HG02642 (cell line): ENCODE data around the gene PIEZO2.

Experiments
- ATAC-seq: cut with Tn5 transposase; IDR thresholded peaks from one replicate; pipeline ENCODE4 v1.9.1; 2021; ENCODE audit warnings: mild to moderate bottlenecking; ENCODE audit not compliant: unreplicated experiment, poor library complexity

Gene PIEZO2

DNA sequence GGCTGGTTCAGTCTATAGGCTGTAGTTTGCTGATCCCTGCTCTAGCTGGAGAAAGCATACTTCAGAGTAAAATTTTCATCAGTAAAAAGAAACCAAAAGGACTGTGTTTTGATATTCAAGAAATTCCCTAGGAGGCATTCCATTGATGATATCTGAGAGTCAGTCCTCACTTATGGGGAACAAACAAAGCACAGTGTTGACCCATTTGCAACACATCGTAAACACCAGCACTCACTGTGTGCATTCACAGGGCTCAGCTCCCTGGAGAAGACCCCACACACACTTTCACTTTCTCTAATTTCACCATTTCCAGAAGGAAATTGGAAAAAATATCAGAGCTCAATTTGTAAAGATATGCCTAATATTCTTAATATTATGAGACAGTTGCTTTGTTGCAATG, 147.1 kb downstream of the PIEZO2 start:
- ATAC-seq, result no peak

DNA sequence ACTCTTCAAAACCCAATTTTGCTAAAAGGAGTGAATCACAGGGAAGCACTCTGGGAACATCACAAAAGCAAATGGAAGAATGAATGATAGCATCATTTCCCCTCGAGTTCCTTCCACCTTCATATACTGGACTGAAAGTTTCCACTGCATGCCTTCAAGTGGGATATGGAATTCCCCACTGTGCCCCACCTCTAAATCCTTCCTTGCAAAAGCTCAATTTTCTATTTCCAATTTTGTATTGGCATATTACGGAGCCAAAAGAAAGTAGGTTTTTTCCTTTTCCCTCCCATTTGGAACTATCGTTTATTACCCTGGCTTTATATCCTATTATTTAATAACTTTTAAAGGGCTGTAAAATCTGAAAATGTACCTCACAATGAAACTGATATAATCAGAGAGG, 149.3 kb downstream of the PIEZO2 start:
- no peak for ATAC-seq

DNA sequence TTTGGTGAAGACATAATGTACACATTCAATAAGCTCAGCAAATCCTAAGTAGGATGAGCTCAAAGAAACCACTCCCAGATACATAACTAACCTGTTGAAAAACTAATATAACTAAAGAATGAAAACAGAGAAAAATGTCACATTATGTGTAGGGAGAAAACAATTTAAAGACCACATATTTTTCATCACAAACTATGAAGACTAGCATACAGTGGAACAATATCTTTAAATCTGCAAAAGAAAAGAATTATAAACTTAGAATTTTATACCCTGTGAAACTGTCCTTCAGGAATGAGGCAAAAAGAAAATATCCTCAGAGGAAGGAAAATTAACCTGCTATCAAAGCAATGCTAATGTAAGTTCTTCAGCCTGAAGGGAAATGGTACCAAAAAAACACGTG, 151.5 kb downstream of the PIEZO2 start:
- ATAC-seq, result no peak

DNA sequence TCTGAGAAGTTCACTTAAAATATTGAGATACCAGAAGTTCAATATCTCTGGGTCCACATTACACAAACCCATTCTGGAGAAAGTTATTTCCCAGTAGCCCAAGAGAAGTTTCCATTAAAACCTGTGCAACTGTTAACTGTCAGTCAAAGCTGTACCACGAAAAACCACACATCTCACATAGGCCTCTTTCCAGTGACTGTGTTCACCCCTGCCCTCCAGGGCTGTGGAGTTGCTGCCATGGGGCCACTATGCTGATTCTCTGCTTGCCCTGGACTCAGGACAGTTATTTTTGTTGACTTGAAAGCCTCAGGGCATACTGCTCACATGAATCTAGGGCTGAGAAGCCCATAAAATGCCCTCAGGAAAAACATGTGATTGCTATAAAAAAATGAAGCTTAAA, 153.8 kb downstream of the PIEZO2 start:
- ATAC-seq, result no peak

DNA sequence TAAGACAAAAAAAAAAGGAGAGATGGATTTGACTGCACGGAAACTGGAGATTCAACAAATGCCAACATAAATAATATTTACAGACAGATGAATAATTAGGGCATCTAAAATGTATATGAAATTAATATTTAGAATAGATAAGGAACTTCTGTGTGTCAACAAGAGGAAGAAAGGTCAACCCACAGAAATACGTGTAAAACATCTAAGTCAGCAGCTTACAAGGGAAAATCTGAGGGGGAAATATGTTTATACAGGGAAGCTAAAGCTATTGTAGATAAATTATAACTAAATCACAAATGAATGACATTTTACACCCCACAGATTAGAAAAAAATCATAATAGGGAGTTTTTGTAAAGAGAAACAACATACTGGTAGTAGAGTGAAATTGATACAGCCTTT, 159.9 kb downstream of the PIEZO2 start:
- no peak for ATAC-seq

DNA sequence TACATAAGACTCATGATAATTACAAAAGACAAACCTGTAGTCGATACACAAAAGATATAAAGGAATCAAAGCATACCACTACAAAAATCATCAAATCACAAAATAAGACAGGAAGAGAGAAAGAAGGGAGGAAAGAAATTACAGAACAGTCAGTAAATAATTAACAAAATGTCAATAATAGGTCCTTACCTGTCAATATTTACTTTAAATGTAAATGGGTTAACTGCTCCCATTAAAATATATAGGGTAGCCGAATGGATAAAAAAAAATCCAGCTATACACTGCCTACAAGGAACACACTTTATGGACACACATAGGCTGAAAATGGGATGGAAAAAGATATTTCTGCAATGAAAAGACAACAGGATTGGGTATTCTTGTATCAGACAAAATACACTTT, 163.7 kb downstream of the PIEZO2 start:
- no peak for ATAC-seq

DNA sequence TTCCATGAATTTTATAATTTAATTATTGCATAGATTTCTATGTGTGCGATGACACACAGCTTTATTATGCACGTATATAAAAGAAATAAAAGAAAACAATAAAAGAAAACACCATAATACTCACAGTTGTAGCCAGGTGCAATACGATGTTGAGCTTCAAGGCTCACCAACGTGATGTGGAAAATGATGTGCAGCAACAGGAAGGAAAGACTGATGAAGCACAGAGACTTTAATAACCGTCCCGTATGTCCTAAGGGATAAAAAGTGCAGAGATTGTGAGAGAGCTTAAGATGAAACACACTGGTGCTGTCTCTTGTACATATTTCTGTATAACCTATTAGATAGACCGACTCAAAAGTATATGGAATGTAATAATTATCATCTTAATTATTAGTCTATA, 170.0 kb downstream of the PIEZO2 start:
- ATAC-seq, result no peak

DNA sequence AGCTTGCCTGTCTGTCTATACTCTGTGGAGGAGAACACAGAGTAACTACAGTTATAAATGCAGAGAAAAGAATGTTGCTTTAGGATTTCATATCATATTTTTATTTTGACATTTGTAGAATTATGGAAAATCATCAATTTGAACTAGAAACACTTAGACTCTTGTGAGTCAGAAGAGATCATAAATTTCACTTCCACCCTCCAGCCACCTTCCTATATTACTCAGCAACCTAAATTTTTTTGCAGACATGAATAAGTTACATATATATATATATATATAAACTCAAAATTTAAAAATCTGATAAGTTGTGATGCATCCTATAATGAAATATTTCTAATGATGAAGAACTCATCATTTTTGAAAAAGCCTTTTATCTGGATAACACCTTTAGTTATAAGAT, 172.3 kb downstream of the PIEZO2 start:
- ATAC-seq, result no peak

DNA sequence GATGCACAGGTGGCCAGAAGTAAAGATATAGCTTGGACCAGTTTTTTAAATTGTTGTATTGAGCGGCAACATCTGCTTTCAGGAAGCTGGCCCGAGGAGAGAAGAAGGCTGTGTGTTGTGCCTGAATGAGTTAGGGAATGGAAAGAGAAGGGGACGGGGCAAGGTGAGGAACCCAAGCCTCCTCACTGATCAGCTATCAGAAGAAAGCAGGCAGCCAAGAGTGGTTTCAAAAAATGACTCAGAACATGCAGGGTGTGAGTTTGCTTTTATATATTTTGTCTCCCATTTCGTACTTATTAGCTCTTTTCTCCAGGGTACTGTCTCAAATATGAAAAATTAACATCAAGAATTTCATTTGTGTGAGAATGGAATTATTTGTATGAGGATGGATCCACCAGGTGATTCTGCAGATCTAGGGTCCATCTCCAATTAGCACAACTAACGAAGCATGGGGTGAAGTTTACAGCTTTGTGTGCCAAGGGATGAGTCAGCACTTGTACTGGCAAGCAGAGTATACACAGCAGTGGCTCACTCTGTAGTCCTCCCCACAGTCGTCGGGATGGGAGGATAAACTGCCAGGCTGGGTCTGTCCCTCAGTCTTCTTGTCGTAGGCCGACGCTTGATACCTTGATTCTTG, 175.7 kb downstream of the PIEZO2 start:
- ATAC-seq, result no peak

DNA sequence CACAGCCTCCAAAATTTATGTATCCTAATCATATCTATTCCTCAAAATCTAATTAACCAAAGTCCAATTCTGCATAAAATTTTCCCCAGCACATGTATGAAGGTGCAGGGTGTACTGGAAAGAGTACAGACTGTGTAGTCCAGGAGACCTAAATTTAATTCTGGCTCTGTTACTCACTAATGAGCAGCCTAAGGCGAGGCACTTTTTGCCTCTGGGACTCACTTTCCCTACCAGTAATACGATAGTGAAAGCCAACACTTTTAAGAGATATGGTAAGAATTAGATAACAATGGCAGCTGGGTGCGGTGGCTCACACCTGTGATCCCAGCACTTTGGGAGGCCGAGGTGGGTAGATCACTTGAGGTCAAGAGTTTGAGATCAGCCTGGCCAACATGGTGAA, 177.7 kb downstream of the PIEZO2 start:
- ATAC-seq, result no peak

DNA sequence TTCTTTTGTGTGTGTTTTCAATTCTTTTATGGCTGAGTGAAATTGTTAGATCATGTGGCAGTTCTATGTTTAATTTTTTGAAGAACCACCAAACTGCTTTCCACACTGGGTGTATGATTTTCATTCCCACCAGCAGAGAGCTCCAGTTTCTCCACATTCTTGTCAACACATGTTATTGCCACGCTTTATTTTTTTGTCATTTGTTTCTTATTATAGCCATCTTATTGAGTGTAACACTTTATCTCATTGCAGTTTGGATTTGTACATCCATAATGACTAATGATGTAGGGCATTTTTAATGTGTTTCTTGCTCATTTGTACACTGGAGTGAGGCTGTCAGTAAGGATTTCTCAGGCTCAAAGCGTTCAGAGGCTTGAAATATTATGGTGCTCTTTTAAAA, 184.2 kb downstream of the PIEZO2 start:
- no peak for ATAC-seq

DNA sequence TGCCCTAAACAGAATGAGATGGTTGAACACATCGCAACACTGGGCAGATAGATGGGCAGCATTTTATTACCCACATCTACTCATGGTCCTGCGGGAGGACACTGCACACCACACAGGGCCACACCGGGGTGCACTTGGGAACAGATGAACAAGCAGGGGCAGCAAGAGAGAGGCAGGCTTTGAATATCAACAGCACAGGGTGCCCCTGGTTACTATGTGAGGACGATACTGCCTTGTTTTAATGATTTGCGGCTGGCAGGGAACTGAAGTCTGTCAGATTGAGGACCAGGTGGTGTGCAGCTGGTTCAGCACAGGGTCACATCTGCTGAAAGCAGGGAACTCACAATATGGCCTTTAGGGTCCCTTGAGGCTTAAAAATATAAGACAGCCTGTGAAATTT, 195.7 kb downstream of the PIEZO2 start:
- ATAC-seq, result no peak

DNA sequence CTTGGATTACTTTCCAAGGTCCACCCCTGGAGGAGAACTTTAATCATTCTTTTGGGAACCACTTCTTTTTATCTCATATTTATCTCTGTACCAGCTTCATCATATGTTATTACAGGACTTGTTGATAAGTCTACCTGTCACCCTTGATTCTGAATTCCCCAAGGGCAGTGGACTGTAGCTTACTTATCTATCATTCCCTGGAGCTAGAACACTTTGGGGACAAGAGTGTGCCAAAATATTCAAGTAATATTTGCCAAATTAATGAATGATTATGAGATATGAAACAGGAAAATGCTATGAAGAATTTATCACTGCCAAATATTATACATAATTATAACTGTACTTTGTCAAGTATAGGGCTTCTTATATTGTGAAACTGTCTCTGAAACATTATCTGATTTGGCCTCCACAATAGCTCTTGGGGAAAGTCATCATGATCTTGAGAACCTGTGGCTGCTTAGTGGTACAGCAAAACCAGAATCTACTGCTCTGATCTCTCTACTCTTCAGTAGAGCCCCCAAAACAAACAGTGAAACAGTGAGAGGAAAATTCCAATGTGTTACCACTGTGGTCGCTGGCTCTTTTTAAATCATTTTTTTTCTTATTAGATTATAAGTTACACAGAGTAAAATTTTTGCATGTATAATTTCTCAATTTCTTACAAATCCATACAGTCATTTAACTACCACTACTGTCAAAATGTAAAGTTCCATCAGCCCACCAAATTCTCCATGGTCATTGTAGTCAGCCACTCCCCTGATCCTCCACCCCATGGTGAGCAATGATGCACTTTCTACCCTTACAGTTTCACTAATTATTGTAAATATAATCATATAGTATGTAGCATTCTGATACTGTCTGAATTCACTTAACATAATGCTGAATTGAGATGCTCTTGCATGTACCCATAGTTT, 197.5 kb downstream of the PIEZO2 start:
- ATAC-seq, result no peak

DNA sequence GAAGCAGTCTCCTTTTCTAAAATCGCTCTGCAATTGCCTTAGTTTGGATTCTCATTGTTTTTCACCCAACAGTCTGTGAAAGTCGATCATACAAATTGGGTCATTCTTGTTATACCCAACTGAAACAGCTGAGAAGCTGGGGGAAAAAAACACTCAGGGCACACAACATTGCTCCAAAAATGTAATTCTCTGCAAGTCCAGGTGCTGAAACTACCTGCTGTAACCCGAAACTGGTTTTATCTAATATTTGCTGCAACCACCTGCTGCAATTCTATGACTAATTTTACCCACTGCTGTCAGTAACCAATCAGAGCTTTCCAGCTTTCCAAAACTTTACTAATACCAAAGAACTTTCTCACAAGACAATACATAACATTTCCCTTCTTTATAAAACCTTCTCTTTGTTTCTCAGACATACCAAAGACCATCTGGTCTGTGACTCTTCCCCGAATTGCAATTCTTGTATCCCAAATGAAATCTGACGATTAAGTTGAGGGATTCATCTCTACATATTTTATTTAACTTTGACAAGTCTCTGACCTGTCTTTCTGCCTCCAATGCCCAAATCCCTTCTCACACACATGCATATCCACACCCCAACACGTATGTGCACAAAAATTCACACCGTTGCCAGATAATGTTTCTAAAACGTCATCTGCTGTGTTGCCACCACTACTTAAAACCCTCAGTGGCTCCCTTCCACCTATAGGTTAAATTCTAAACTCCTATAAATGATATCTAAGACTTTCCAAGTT, 198.3 kb downstream of the PIEZO2 start:
- no peak for ATAC-seq

DNA sequence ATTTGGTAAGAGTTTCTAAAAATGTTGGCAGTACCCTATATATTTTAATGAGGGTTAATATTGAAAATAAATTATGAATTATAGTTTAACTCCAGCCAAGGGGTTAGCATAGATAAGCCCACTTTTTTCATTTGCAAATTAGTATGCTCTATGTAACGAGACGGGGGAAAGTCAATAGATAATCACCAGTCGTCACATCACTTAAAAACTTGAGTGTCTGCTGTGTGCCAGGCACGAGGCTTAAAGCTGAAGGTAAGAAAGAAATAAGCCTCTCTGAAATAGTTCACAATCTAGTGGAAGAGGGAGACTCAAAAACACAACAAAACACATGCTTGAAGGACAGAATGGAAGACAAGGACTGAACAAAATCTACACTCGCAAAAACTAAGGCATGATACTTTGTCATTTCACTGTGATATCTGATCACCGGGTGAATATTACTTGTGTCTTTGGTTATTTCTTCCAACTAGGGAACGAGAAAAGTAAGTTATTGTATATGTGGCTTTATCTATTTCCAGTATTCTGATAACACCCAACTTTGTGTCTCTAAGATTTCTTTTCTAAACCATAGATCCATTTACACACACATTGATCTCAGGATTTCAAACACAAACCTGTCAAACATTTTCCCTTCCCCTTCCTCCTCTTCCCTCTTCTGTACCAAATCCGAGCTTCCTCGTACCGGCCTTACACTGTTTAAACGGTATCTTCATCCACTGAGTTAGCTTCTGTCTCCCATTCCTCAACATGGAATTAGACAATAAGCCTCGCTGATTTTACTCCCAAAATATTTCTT, 199.1 kb downstream of the PIEZO2 start:
- ATAC-seq, result no peak

DNA sequence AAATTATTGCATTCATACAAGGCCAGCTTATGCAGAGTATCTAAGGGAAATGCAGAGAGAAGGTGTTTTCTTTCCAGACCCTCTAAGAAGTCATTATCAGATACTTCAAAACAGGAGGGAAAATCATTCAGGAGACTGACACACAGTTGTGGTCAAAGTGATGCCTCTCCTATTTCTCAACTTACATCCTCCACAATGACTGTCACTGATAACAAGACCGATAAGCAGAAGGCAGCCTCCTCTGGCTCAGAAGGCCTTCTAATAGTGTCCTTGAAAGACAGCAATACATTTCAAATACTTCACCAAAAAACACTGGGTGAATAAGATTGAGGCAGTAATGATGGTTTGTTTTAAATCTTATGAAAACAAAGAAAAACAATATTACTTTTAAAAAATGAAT, 199.7 kb downstream of the PIEZO2 start:
- ATAC-seq, result no peak

DNA sequence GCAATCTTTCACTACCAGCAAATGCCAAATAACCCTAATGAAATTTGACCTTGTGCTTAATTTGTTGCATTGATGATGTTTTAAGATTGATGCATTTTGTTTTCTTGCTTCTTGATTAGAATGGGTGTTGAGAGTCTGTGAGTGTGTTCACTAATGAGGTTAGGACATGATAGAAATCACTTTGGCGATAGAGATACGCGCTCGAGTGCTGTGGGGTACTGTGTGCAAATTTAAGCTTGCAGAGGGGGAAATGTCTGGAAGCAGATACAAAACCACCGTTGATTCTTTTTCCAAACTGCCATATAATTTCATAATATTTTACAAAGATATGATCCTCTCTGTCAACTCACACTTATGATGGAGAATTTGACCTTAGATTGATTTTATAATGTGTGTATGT, 200.9 kb downstream of the PIEZO2 start:
- ATAC-seq, result no peak

DNA sequence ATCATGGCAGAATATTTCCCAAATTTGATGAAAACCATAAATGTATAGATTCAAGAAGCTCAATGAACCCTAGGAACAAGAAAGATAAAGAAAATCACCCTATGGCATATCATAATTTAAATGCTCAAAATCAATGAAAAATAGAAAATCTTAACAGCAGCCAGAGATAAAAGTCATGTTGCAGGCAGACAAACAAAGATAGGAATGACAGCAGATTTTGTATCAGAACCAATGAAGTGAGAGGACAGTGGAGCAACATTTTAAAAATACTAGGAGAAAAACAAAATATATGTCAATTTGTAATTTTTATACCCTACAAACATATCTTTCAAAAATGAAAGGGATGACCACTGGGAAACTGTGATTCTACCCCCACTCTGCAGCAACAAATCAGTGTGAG, 203.3 kb downstream of the PIEZO2 start:
- no peak for ATAC-seq

DNA sequence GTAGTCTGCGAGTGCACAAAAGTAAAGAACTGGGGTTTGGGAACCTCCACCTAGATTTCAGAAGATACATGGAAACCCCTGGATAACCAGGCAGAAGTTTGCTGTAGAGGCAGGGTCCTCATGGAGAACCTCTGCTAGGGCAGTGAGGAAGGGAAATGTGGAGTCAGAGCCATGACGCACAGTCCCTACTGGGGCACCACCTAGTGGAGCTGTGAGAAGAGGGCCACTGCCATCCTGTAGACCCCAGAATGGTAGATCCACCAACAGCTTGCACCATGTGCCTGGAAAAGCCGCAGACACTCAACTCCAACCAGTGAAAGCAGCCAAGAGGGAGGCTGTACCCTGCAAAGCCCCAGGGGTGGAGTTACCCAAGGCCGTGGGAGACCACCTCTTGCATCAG, 206.4 kb downstream of the PIEZO2 start:
- ATAC-seq, result no peak

DNA sequence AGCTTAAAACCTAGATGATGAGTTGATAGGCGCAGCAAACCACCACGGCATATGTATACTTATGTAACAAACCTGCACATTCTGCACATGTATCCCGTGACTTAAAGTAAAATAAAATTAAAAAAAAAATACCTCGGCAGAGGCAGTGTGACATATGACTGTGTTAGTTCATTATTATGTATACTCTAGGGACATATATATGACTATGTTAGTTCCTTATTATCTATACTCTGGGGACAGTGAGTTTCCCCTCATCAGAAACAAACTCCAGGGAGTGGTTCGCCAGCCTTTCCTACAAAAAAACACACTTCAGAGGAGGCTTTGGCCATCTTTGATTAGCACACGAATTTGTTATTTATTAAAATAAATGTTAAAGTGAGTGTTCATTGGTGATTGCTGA, 209.5 kb downstream of the PIEZO2 start:
- ATAC-seq, result no peak
